Right renal cortex interstitium (tissue), 3 donors: Measurements from ENCODE around the gene CALML3. TPM values are rescaled to one million over a fixed set of nuclear protein-coding genes. Genes with fewer than 3 reads are reported as not detected.

Source experiments
- DNase-seq, 3 donors: peaks; one replicate each; pipeline ENCODE4 v3.0.0-alpha.2; 2013; ENCODE audit warnings: low read depth in 3 of 3, low spot score in 2 of 3
- polyA plus RNA-seq, 3 donors: library from polyadenylated mRNA; unstranded; fragments of 120-200 nt; gene quantifications; one replicate each; pipeline ENCODE4 v1.2.1, GENCODE V29; 2013; ENCODE audit not compliant: insufficient read length in 3 of 3

The CALML3 gene
- polyA plus RNA-seq, 3 donors = 0.10 TPM; not detected in 2

GRCh38 chr10:5536486-5537081 lies 11.8 kb downstream of the CALML3 start:
- DNase-seq = no peak

GRCh38 chr10:5537684-5538083 lies 12.9 kb downstream of the CALML3 start:
- no peak for DNase-seq

- DNase-seq = no peak
These were observed 13.7 kb downstream of the CALML3 start for GRCh38 chr10:5538446-5538845.

GRCh38 chr10:5538892-5539651 lies 14.3 kb downstream of the CALML3 start:
- no peak for DNase-seq

GRCh38 chr10:5540080-5540479 lies 15.3 kb downstream of the CALML3 start:
- no peak for DNase-seq

GRCh38 chr10:5540891-5541290 lies 16.1 kb downstream of the CALML3 start:
- no peak for DNase-seq

GRCh38 chr10:5542100-5542499 lies 17.3 kb downstream of the CALML3 start:
- DNase-seq = no peak

GRCh38 chr10:5543623-5544022 lies 18.9 kb downstream of the CALML3 start:
- no peak for DNase-seq

GRCh38 chr10:5544216-5544805 lies 19.6 kb downstream of the CALML3 start:
- no peak for DNase-seq

- DNase-seq = no peak
These were observed 20.2 kb downstream of the CALML3 start for GRCh38 chr10:5545011-5545410.

- DNase-seq = no peak
These were observed 20.6 kb downstream of the CALML3 start for GRCh38 chr10:5545426-5545777.

GRCh38 chr10:5545778-5546710 lies 21.3 kb downstream of the CALML3 start:
- DNase-seq = no peak

- no peak for DNase-seq
These were observed 22.3 kb downstream of the CALML3 start for GRCh38 chr10:5546891-5547680.

GRCh38 chr10:5547681-5547930 lies 22.8 kb downstream of the CALML3 start:
- no peak for DNase-seq

- DNase-seq = no peak
These were observed 23.3 kb downstream of the CALML3 start for GRCh38 chr10:5547931-5548660.

GRCh38 chr10:5549462-5550249 lies 24.9 kb downstream of the CALML3 start:
- no peak for DNase-seq

GRCh38 chr10:5550250-5550545 lies 25.4 kb downstream of the CALML3 start:
- no peak for DNase-seq

- no peak for DNase-seq
These were observed 26.1 kb downstream of the CALML3 start for GRCh38 chr10:5550621-5551530.
